ENCODE data around the gene G6PC1.

Gene G6PC1

DNA sequence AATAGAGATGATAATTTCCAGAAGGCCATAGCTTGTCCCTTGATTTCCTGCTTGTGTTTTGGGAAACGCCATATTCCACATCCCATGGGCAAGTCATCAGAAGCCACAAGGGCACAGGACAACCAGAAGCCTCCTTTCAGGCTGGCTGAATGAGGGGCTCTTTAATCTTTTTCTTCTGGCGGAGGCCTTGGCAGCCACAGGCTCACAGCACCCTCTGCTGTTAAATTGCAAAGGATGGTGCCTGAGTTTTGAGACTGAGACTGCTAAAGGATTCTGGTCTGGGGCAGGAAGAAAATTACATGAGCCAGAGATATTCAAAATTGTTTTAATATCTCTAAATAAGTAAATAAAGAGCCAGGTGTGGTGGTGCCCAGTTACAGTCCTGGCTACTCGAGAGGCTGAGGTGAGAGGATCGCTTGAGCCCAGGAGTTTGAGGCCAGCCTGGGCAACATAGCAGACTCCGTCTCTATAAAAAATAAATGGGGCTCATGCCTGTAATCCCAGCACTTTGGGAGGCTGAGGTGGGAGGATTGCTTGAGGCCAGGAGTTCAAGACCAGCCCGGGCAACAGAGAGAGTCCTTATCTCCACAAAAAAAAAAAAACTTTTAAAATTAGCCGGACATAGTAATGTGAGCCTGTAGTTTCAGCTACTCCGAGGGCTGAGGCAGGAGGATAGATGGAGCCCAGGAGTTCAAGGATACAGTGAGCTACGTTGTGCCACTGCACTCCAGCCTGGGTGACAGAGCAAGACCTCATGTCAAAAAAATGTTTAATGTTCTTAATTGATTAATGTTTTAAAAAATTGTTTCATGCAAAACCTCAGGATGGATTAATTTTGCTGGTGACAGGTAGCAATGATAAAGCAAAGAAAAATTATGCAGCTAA, 37.4 kb downstream of the G6PC1 start:
- DNase-seq (ENCODE audit: low read depth in 2 of 2) = no peak

DNA sequence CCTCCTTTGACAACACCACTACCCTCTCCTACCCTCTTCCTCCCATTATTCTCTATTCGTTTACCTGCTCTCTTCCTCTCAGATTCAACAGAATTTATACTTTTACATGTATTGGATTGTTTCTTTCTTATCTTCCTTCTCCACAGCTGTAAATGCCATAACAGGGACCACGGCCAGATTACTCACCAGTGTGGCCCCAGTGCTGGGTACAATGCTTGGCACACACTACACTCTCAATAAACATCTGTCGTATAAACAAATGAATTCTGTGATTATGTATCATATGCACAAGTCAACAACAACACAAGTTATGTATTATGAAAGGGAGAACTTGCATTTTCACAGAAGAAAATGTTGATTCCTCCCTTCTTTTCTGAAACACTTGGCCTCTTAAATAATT, 43.6 kb downstream of the G6PC1 start:
- no peak for DNase-seq (ENCODE audit: low read depth in 2 of 2)

DNA sequence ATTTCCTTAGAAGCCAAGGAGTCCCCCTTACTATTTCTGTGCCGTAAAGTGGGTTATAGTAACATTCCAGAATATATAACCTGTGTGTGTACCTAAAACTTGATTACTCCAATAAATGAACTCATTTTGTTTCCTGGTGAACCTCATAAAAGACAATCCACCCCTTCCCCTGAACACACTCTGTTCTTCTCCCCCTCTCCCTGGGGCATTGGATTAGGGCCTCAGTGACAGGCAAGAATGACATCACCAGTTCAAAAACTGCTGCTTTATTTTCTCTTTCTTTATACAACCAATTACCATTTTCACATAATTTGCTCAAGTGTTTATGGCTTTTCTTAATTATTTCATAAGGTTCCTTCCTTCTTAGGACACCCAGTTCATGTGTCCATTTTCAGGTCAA, 46.2 kb downstream of the G6PC1 start:
- DNase-seq (ENCODE audit: low read depth in 2 of 2) = no peak

DNA sequence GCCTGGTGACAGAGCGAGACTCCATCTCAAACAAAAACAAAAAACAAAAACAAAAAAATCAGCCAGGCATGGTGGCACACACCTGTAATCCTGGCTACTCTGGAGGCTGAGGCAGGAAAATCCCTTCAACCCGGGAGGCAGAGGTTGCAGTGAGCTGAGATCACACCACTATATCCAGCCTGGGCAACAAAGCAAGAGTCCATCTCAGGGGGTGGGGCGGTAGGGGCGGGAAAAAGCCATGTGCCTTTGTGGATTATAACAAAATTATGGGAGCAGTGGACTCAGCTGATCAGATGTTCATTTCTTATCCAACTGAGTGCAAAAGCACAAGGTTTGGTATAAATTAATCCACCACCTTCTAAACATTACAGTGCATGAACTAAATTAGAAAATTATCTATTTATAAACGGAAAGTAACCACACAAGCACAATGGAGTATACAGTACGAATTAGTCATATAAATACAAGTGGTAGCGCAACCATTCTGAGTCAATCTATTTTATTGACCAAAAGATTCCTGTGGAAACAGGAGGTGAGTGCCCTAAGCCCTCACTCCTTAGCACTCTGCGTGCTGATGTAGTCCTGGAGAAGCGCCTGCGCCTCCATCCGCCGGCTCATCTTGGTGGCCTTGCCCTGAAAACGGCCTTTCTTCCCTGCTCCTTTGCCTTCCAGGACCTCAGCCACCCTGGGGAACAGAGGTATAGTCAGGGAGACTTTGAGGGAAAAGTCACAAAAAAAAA, 49.6 kb downstream of the G6PC1 start:
- no peak for DNase-seq (ENCODE audit: low read depth in 2 of 2)

Data from stimulated activated CD8-positive, alpha-beta memory T cell treated with anti-CD3 and anti-CD28 coated beads, Interleukin-15, amount 100 ng/mL, for 4 hours (primary cell).